ENCODE data around the gene CCNT1. TPM values are rescaled to one million over a fixed set of nuclear protein-coding genes. Genes with fewer than 3 reads are reported as not detected.
"Not testable (repeated sequence)": the region's sequence is repeated elsewhere in the genome, so short reads cannot be mapped to it uniquely, and the experiment has no call there.

Gene CCNT1
- total and polyA plus RNA-seq, 10 of the 15 experiments (the other 5 are each of a cell fraction or from before 2014, with no cell fraction given) = 6.3 to 37.3 (median 20.0) TPM

GRCh38 chr12:48651681-48652080, 64.8 kb downstream of the CCNT1 start:
- no peaks in the 10 kb centered on the region for H3K4me1 ChIP-seq (ENCODE audit: control insufficient read depth, insufficient read depth, low read length)
- H3K36me3 ChIP-seq (ENCODE audit: control insufficient read depth in 2 of 2, insufficient read depth in 2 of 2, low read length in 1 of 2) = peaks cover 5 to 14% of the 10 kb centered on the region in 2 experiments
- TF ChIP-seq RELA (IDR thresholded peaks at IDR 0.05; ENCODE audit: borderline replicate concordance, partially characterized antibody) (no peak), POLR2AphosphoS5 (IDR thresholded peaks at IDR 0.05; ENCODE audit: low read length) (0 out of 2 replicates have a peak, but pooled peaks have one; percentile 36)
- no peak overlapping the region for H2AFZ ChIP-seq (ENCODE audit: control insufficient read depth, low read depth, low read length)
- no peaks in the 10 kb centered on the region for H3K27me3 ChIP-seq (replicated peaks in 1 of 2; ENCODE audit: control insufficient read depth in 2 of 2, insufficient read depth in 2 of 2, low read length in 1 of 2)
- RAD21 ChIA-PET (ENCODE audit: unreplicated experiment) = no interaction called here
- H3K9me3 ChIP-seq (replicated peaks; ENCODE audit: control insufficient read depth, insufficient read depth, low read length) = no peaks in the 10 kb centered on the region
- POLR2A ChIA-PET = interaction anchor here (0.6 kb wide), 1 partner anchor 19 kb away, joined by 3 read pairs; no protein-coding TSS in a partner anchor
- H3K4me3 ChIP-seq = no peak overlapping the region
- H4K20me1 ChIP-seq (ENCODE audit: control insufficient read depth, insufficient read depth) = no peaks in the 10 kb centered on the region
- intact Hi-C loops (cut with micrococcal nuclease; ENCODE audit: unreplicated experiment) = no loop called here
- SMC1A ChIA-PET (ENCODE audit: uncharacterized antibody, unreplicated experiment) = no interaction called here
- no peak overlapping the region for H3K4me2 ChIP-seq (ENCODE audit: control insufficient read depth, insufficient read depth)
- WGBS (ENCODE audit: insufficient coverage, insufficient replicate concordance, low lambda C conversion rate, missing lambda C conversion rate) = 85% methylated on average over 4 of the region's 4 CpGs
- FAIRE-seq (no peak), ATAC-seq (no peak), DNase-seq (ENCODE audit: low read depth, low spot score) (no peak)
- H3K27ac ChIP-seq (ENCODE audit: control insufficient read depth, insufficient read depth) = no peak overlapping the region
- CTCF ChIA-PET = interaction anchor here (0.8 kb wide), 1 partner anchor 163 kb away, joined by 3 read pairs; no protein-coding TSS in a partner anchor
- H3K9ac ChIP-seq (ENCODE audit: control insufficient read depth, insufficient read depth, low read length) = no peak overlapping the region
- no TSS peak for BruUV-seq (replicated peaks)
- in situ Hi-C loops (cut with MboI) = no loop called here
- no peaks in the 10 kb centered on the region for H3K79me2 ChIP-seq (ENCODE audit: control insufficient read depth, insufficient read depth, low read length)

- H3K9ac ChIP-seq (ENCODE audit: control insufficient read depth, insufficient read depth, low read length); H3K4me3 ChIP-seq; DNase-seq (ENCODE audit: low read depth, low spot score); H3K27ac ChIP-seq (ENCODE audit: control insufficient read depth, insufficient read depth); FAIRE-seq; H3K4me2 ChIP-seq (ENCODE audit: control insufficient read depth, insufficient read depth); H4K20me1 ChIP-seq (ENCODE audit: control insufficient read depth, insufficient read depth); SMC1A ChIA-PET (ENCODE audit: uncharacterized antibody, unreplicated experiment); H3K4me1 ChIP-seq (ENCODE audit: control insufficient read depth, insufficient read depth, low read length); BruUV-seq (replicated peaks); H2AFZ ChIP-seq (ENCODE audit: control insufficient read depth, low read depth, low read length); H3K9me3 ChIP-seq (replicated peaks; ENCODE audit: control insufficient read depth, insufficient read depth, low read length); ATAC-seq; H3K36me3 ChIP-seq (ENCODE audit: control insufficient read depth in 2 of 2, insufficient read depth in 2 of 2, low read length in 1 of 2); H3K79me2 ChIP-seq (ENCODE audit: control insufficient read depth, insufficient read depth, low read length); RAD21 ChIA-PET (ENCODE audit: unreplicated experiment); intact Hi-C loops (cut with micrococcal nuclease; ENCODE audit: unreplicated experiment); CTCF ChIA-PET; POLR2A ChIA-PET; H3K27me3 ChIP-seq (replicated peaks in 1 of 2; ENCODE audit: control insufficient read depth in 2 of 2, insufficient read depth in 2 of 2, low read length in 1 of 2); in situ Hi-C loops (cut with MboI): not testable (repeated sequence)
- WGBS (ENCODE audit: insufficient coverage, insufficient replicate concordance, low lambda C conversion rate, missing lambda C conversion rate) = 100% methylated on average over 5 of the region's 8 CpGs
Observed at GRCh38 chr12:48645354-48645753, 71.2 kb downstream of the CCNT1 start.
